LNCAP (cell line): ENCODE data around the gene TFAP2B.

Experiments
- CTCF ChIP-seq: fragments of 450-650 bp; IDR thresholded peaks from 2 replicates; pipeline ENCODE4 v1.5.1; 2017; ENCODE audit warnings: mild to moderate bottlenecking

TFAP2B gene

GRCh38 chr6:50819904-50820868 lies 1.5 kb downstream of the TFAP2B start:
- TF ChIP-seq CTCF: no peak

- TF ChIP-seq CTCF: no peak
These were observed 2.2 kb downstream of the TFAP2B start for GRCh38 chr6:50820869-50821264.

GRCh38 chr6:50821441-50822077 lies 2.9 kb downstream of the TFAP2B start:
- no peak for TF ChIP-seq CTCF

- no peak for TF ChIP-seq CTCF
These were observed 3.4 kb downstream of the TFAP2B start for GRCh38 chr6:50822078-50822476.

GRCh38 chr6:50823094-50823920 lies 4.6 kb downstream of the TFAP2B start:
- no peak for TF ChIP-seq CTCF

GRCh38 chr6:50824552-50824951 lies 5.9 kb downstream of the TFAP2B start:
- TF ChIP-seq CTCF: no peak

- TF ChIP-seq CTCF: no peak
These were observed 6.8 kb downstream of the TFAP2B start for GRCh38 chr6:50825375-50826036.
